Measurements from ENCODE around the gene C16orf95.

DNA sequence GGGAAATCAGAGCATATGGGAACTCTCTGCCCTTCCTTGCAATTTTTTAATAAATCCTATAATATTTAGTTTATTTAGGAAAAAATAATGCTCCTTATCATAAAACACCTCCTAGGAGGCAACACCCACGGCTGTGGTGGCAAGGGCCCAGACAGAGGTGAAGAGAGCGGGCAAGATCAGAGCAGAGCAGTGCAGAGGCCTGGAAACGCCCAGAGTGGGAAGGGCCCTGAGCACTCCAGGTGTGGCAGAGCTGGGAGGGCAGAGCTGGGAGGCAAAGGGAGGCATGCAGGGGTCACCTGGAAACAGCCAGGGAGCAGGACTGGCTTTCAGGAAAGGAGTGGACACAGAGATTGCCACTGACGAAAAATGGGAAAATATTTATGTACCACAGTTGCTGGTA lies 49.1 kb upstream of the C16orf95 start:
- TF ChIP-seq POLR2A (IDR thresholded peaks at IDR 0.05) (no peak), CTCF (IDR thresholded peaks at IDR 0.05) (no peak), POLR2AphosphoS5 (IDR thresholded peaks at IDR 0.05) (no peak)

Data from prostate gland (tissue), 2 donors.